Caco-2 (cell line): ENCODE measurements around the gene DNASE2B. TPM values are rescaled to one million over a fixed set of nuclear protein-coding genes. Genes with fewer than 3 reads are reported as not detected.

Experiments
- BruUV-seq: library from RNA; stranded (reverse); fragments of 400-500 nt; replicated peaks from 2 replicates; lab custom pipeline; 2021; lab: Mats Ljungman, UMichigan
- CTCF ChIA-PET: fragments of 300-600 bp; sonication (Branson Sonifier 250); formaldehyde crosslinking; loops from one replicate; lab custom pipeline; 2022; ENCODE audit warnings: antibody characterized with exemption; lab: Charles Lee
- POLR2A ChIA-PET: fragments of 300-600 bp; sonication (Branson Sonifier 250); formaldehyde crosslinking; loops from one replicate; lab custom pipeline; 2022; ENCODE audit warnings: antibody characterized with exemption; lab: Charles Lee
- DNase-seq, 2 experiments: peaks; one replicate each; pipeline versions ENCODE4 v3.0.0 to v3.0.0-alpha.2; 2020 to 2022
- H3K27me3 ChIP-seq: replicated peaks from 2 replicates; pipeline ENCODE4 v1.6.0; 2011; ENCODE audit warnings: low read length; ENCODE audit not compliant: control insufficient read depth, insufficient read depth
- H3K36me3 ChIP-seq: 2 replicates; pipeline ENCODE4 v1.5.1; 2011; ENCODE audit warnings: low read length; ENCODE audit not compliant: control insufficient read depth, insufficient read depth
- H3K4me1 ChIP-seq: fragments of 250-450 bp; sonication (Bioruptor Pico); 2 replicates; pipeline ENCODE4 v1.5.1; 2020; ENCODE audit warnings: mild to moderate bottlenecking
- H3K4me3 ChIP-seq: 2 replicates; pipeline ENCODE4 v1.5.1; 2011; ENCODE audit warnings: low read depth, mild to moderate bottlenecking, control low read depth, low read length
- H3K9me3 ChIP-seq: fragments of 250-450 bp; sonication (Bioruptor Pico); 2 replicates; pipeline ENCODE4 v1.5.1; 2020; ENCODE audit warnings: mild to moderate bottlenecking, moderate library complexity
- H3K27ac Mint-ChIP-seq: one replicate; pipeline ENCODE4 v1.8.0; 2022; ENCODE audit warnings: mixed read lengths; ENCODE audit not compliant: unreplicated experiment
- H3K27me3 Mint-ChIP-seq: one replicate; pipeline ENCODE4 v1.8.0; 2022; ENCODE audit warnings: mixed read lengths; ENCODE audit not compliant: insufficient read depth, unreplicated experiment
- H3K36me3 Mint-ChIP-seq: one replicate; pipeline ENCODE4 v1.8.0; 2022; ENCODE audit warnings: mild to moderate bottlenecking, mixed read lengths; ENCODE audit not compliant: insufficient read depth, unreplicated experiment
- H3K4me1 Mint-ChIP-seq: one replicate; pipeline ENCODE4 v1.8.0; 2022; ENCODE audit warnings: low read depth, mixed read lengths; ENCODE audit not compliant: unreplicated experiment
- H3K4me3 Mint-ChIP-seq: one replicate; pipeline ENCODE4 v1.8.0; 2022; ENCODE audit warnings: mild to moderate bottlenecking, moderate library complexity, mixed read lengths; ENCODE audit not compliant: unreplicated experiment
- H3K9me3 Mint-ChIP-seq: one replicate; pipeline ENCODE4 v1.8.0; 2022; ENCODE audit warnings: mixed read lengths; ENCODE audit not compliant: unreplicated experiment
- intact Hi-C: fragments of 100-400 bp; cut with micrococcal nuclease; formaldehyde crosslinking; loops from one replicate; pipeline ENCODE4 v1.10.0; 2022; ENCODE audit not compliant: unreplicated experiment
- total RNA-seq: library from RNA; stranded (reverse); gene quantifications from 2 replicates; pipeline ENCODE4 v1.2.3, GENCODE V29; 2022
- TF ChIP-seq, protein P1 (sequence below), 2 experiments: fragments of 200-600 bp in 1 of 2; IDR thresholded peaks; 1 replicate in 1 of 2; 2 replicates in 1 of 2; pipeline versions ENCODE4 v1.5.1 to v1.8.0; 2011 to 2022; ENCODE audit warnings: antibody characterized with exemption in 1 of 2, control low read depth in 1 of 2, inconsistent platforms in 1 of 2, low read depth in 1 of 2, low read length in 1 of 2, mild to moderate bottlenecking in 1 of 2, moderate library complexity in 1 of 2; ENCODE audit not compliant: insufficient read depth in 1 of 2, severe bottlenecking in 1 of 2, unreplicated experiment in 1 of 2

Gene DNASE2B
- total RNA-seq, 1 experiment from 2014 or later, result not detected

- no peaks in the 10 kb centered on the region for H3K36me3 Mint-ChIP-seq
- Histone ChIP-seq H3K4me1 (no peaks in the 10 kb centered on the region), H3K36me3 (no peaks in the 10 kb centered on the region), H3K4me3 (no peak overlapping the region), H3K27me3 (no peaks in the 10 kb centered on the region), H3K9me3 (no peaks in the 10 kb centered on the region)
- TF ChIP-seq, protein P1, sequence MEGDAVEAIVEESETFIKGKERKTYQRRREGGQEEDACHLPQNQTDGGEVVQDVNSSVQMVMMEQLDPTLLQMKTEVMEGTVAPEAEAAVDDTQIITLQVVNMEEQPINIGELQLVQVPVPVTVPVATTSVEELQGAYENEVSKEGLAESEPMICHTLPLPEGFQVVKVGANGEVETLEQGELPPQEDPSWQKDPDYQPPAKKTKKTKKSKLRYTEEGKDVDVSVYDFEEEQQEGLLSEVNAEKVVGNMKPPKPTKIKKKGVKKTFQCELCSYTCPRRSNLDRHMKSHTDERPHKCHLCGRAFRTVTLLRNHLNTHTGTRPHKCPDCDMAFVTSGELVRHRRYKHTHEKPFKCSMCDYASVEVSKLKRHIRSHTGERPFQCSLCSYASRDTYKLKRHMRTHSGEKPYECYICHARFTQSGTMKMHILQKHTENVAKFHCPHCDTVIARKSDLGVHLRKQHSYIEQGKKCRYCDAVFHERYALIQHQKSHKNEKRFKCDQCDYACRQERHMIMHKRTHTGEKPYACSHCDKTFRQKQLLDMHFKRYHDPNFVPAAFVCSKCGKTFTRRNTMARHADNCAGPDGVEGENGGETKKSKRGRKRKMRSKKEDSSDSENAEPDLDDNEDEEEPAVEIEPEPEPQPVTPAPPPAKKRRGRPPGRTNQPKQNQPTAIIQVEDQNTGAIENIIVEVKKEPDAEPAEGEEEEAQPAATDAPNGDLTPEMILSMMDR (IDR thresholded peaks at IDR 0.05; ENCODE audit: insufficient read depth in 1 of 2, low read depth in 1 of 2, low read length in 1 of 2, severe bottlenecking in 1 of 2, unreplicated experiment in 1 of 2), result no peak
- H3K27ac Mint-ChIP-seq, result no peak overlapping the region
- no peak overlapping the region for H3K4me3 Mint-ChIP-seq
- CTCF ChIA-PET, result no interaction called here
- no peaks in the 10 kb centered on the region for H3K4me1 Mint-ChIP-seq
- no peak for DNase-seq
- H3K27me3 Mint-ChIP-seq, result no peaks in the 10 kb centered on the region
- BruUV-seq, result no TSS peak
- intact Hi-C loops, result no loop called here
- H3K9me3 Mint-ChIP-seq, result no peaks in the 10 kb centered on the region
- POLR2A ChIA-PET, result no interaction called here
These were observed 2.9 kb downstream of the DNASE2B start for GRCh38 chr1:84401156-84401555.

GRCh38 chr1:84402060-84402459, 3.8 kb downstream of the DNASE2B start:
- Histone ChIP-seq H3K36me3 (no peaks in the 10 kb centered on the region), H3K4me1 (no peaks in the 10 kb centered on the region), H3K4me3 (no peak overlapping the region), H3K9me3 (no peaks in the 10 kb centered on the region), H3K27me3 (no peaks in the 10 kb centered on the region)
- no peaks in the 10 kb centered on the region for H3K4me1 Mint-ChIP-seq
- H3K27ac Mint-ChIP-seq, result no peak overlapping the region
- TF ChIP-seq, protein P1 (IDR thresholded peaks at IDR 0.05; ENCODE audit: insufficient read depth in 1 of 2, low read depth in 1 of 2, low read length in 1 of 2, severe bottlenecking in 1 of 2, unreplicated experiment in 1 of 2), result no peak
- no peak overlapping the region for H3K4me3 Mint-ChIP-seq
- intact Hi-C loops, result no loop called here
- H3K36me3 Mint-ChIP-seq, result no peaks in the 10 kb centered on the region
- no peaks in the 10 kb centered on the region for H3K27me3 Mint-ChIP-seq
- no peak for DNase-seq
- POLR2A ChIA-PET, result no interaction called here
- no peaks in the 10 kb centered on the region for H3K9me3 Mint-ChIP-seq
- BruUV-seq, result no TSS peak
- CTCF ChIA-PET, result no interaction called here

DNA sequence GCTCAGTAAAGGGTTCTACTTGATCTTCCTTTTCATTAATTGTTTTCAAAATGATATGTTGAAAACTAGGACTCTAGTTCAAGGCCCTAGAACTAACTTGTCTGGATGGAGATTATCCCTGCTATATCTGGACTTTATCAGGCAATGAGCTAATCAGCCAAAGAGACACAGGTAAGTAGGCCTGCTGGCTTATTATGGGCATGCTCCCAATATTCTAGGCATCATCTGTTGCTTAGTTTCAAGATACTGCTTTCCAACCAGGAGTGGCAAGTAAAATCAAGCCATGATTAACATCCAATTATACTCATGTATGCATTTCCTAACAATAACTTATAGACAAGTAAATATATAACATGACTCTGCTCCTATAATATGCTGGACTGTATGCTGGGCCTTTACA, 4.2 kb downstream of the DNASE2B start:
- intact Hi-C loops, result no loop called here
- no peaks in the 10 kb centered on the region for H3K4me1 Mint-ChIP-seq

More for the DNA sequence above, 4.2 kb downstream of the DNASE2B start:
- H3K27me3 Mint-ChIP-seq, result no peaks in the 10 kb centered on the region
- BruUV-seq, result no TSS peak
- Histone ChIP-seq H3K4me3 (no peak overlapping the region), H3K9me3 (no peaks in the 10 kb centered on the region), H3K27me3 (no peaks in the 10 kb centered on the region), H3K36me3 (no peaks in the 10 kb centered on the region), H3K4me1 (no peaks in the 10 kb centered on the region)
- H3K36me3 Mint-ChIP-seq, result no peaks in the 10 kb centered on the region
- no peak overlapping the region for H3K4me3 Mint-ChIP-seq
- H3K27ac Mint-ChIP-seq, result no peak overlapping the region
- ChIA-PET POLR2A (no interaction called here), CTCF (no interaction called here)
- DNase-seq, result no peak
- TF ChIP-seq, protein P1 (IDR thresholded peaks at IDR 0.05; ENCODE audit: insufficient read depth in 1 of 2, low read depth in 1 of 2, low read length in 1 of 2, severe bottlenecking in 1 of 2, unreplicated experiment in 1 of 2), result no peak
- H3K9me3 Mint-ChIP-seq, result no peaks in the 10 kb centered on the region
